ENCODE data around the gene SCGB1C1.
"Not testable (repeated sequence)": the region's sequence is repeated elsewhere in the genome, so short reads cannot be mapped to it uniquely, and the experiment has no call there.

DNA sequence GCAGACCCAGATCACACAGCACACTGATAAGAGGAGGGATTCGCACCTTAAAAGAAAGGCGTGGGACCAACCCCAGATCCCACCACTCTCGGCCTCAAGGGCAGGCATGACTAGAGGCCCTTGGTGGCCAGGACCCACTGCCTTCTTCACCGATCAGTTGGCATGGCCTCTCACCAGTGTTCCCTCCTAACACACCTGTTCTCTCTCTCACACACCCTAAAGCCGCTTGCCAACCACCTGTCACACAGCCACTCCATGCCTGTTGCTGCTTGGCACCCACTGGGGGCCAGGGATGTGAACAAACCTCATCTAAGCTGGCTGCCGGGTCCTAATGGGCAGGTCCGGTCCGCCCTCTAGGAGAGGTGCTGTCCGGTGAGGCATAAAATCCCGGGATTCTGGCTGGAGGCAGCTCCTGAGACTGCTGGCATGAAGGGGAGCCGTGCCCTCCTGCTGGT, at the start of gene SCGB1C1:
- not testable (repeated sequence) for TF ChIP-seq POLR2AphosphoS5 (IDR thresholded peaks at IDR 0.05; ENCODE audit: low read depth, low read length); POU5F1 (IDR thresholded peaks at IDR 0.05; ENCODE audit: low read depth, low read length); POLR2A (IDR thresholded peaks at IDR 0.05; ENCODE audit: control extremely low read depth in 1 of 2, low read depth in 2 of 2, low read length in 2 of 2); RFX5 (IDR thresholded peaks at IDR 0.05; ENCODE audit: borderline replicate concordance, low read depth, low read length); TAF1 (IDR thresholded peaks at IDR 0.05; ENCODE audit: low read depth, low read length); ASH2L (IDR thresholded peaks at IDR 0.05; ENCODE audit: low read length)
- TF ChIP-seq, protein P1, sequence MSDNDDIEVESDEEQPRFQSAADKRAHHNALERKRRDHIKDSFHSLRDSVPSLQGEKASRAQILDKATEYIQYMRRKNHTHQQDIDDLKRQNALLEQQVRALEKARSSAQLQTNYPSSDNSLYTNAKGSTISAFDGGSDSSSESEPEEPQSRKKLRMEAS (IDR thresholded peaks at IDR 0.05): not testable (repeated sequence)
- TF ChIP-seq, protein P2, sequence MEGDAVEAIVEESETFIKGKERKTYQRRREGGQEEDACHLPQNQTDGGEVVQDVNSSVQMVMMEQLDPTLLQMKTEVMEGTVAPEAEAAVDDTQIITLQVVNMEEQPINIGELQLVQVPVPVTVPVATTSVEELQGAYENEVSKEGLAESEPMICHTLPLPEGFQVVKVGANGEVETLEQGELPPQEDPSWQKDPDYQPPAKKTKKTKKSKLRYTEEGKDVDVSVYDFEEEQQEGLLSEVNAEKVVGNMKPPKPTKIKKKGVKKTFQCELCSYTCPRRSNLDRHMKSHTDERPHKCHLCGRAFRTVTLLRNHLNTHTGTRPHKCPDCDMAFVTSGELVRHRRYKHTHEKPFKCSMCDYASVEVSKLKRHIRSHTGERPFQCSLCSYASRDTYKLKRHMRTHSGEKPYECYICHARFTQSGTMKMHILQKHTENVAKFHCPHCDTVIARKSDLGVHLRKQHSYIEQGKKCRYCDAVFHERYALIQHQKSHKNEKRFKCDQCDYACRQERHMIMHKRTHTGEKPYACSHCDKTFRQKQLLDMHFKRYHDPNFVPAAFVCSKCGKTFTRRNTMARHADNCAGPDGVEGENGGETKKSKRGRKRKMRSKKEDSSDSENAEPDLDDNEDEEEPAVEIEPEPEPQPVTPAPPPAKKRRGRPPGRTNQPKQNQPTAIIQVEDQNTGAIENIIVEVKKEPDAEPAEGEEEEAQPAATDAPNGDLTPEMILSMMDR (IDR thresholded peaks at IDR 0.05; ENCODE audit: control extremely low read depth in 1 of 3, insufficient read depth in 1 of 3, low read depth in 1 of 3, low read length in 3 of 3): not testable (repeated sequence)

Measured in H1 (cell line).